Activated CD4-positive, alpha-beta memory T cell treated with anti-CD3 and anti-CD28 coated beads for 36 hours (primary cell): ENCODE measurements around the gene CACNB2. TPM values are rescaled to one million over a fixed set of nuclear protein-coding genes. Genes with fewer than 3 reads are reported as not detected.
"Not testable (repeated sequence)": the region's sequence is repeated elsewhere in the genome, so short reads cannot be mapped to it uniquely, and the experiment has no call there.

Source experiments
- CTCF ChIA-PET: fragments of 350-600 bp; sonication (Branson Sonifier 250); formaldehyde crosslinking; loops from one replicate; lab custom pipeline; 2021; ENCODE audit warnings: antibody characterized with exemption, inconsistent platforms; lab: Charles Lee
- POLR2A ChIA-PET: fragments of 350-600 bp; sonication (Branson Sonifier 250); formaldehyde crosslinking; loops from one replicate; lab custom pipeline; 2021; ENCODE audit warnings: antibody characterized with exemption; lab: Charles Lee
- DNase-seq: peaks from one replicate; pipeline ENCODE4 v3.0.0-alpha.2; 2020
- H3K27ac Mint-ChIP-seq: one replicate; pipeline ENCODE4 v1.8.0; 2021; ENCODE audit warnings: mixed read lengths
- H3K27me3 Mint-ChIP-seq: one replicate; pipeline ENCODE4 v1.8.0; 2021; ENCODE audit warnings: mixed read lengths
- H3K36me3 Mint-ChIP-seq: one replicate; pipeline ENCODE4 v1.8.0; 2021; ENCODE audit warnings: mixed read lengths
- H3K4me1 Mint-ChIP-seq: one replicate; pipeline ENCODE4 v1.8.0; 2021; ENCODE audit warnings: low read depth, mixed read lengths
- H3K4me3 Mint-ChIP-seq: one replicate; pipeline ENCODE4 v1.8.0; 2021; ENCODE audit warnings: mild to moderate bottlenecking, mixed read lengths
- H3K9me3 Mint-ChIP-seq: one replicate; pipeline ENCODE4 v1.8.0; 2021; ENCODE audit warnings: mixed read lengths
- intact Hi-C: fragments of 100-400 bp; cut with micrococcal nuclease; formaldehyde crosslinking; loops from one replicate; pipeline ENCODE4 v1.15.1; 2023
- total RNA-seq, 2 experiments: library from RNA; stranded (reverse); gene quantifications; one replicate each; pipeline ENCODE4 v1.2.3, GENCODE V29; 2021

Gene CACNB2
- total RNA-seq, 2 experiments from 2014 or later: not detected

DNA sequence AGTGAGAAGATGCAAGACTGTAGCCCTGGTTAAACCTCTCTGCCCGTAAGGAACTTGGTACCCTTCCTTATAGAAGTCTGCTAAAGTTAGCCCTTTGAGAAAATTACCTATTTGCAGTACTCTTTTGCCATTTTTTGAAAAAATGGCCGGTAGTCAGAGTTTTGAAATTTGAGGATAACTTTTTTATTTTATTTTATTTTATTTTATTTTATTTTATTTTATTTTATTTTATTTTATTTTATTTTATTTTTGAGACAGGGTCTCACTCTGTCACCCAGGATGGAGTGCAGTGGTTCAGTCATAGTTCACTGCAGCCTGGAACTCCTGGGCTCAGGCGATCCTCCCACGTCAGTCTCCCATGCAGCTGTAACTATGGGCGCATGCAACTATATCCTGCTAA lies 41.2 kb downstream of the CACNB2 start:
- H3K36me3 Mint-ChIP-seq, H3K4me3 Mint-ChIP-seq, H3K9me3 Mint-ChIP-seq, intact Hi-C loops, POLR2A ChIA-PET, H3K27me3 Mint-ChIP-seq, DNase-seq, H3K27ac Mint-ChIP-seq, H3K4me1 Mint-ChIP-seq, CTCF ChIA-PET: not testable (repeated sequence)

DNA sequence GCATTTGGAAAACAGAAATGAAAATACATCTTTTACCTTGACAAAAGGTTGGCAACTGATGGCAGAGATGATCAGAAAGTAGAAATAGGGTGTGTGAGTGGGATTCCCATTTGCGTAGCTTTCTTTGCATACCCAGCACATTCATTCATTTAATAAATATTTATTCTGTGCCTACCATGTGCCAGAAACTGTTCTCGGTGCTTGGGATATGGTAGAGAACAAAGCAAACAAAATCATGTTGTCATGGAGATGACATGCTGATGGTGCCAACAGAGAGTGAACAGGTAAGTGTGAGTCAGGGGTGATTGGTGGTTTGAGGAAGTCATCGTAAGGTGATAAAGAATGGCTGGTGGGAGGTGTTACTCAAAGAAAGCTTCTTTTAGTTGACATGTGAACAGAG lies 45.4 kb downstream of the CACNB2 start:
- H3K4me1 Mint-ChIP-seq: no peaks in the 10 kb centered on the region
- intact Hi-C loops: no loop called here
- H3K9me3 Mint-ChIP-seq: no peaks in the 10 kb centered on the region
- no peak overlapping the region for H3K4me3 Mint-ChIP-seq
- ChIA-PET POLR2A (no interaction called here), CTCF (no interaction called here)
- DNase-seq: no peak
- no peak overlapping the region for H3K27ac Mint-ChIP-seq
- peaks cover 2% of the 10 kb centered on the region for H3K27me3 Mint-ChIP-seq
- no peaks in the 10 kb centered on the region for H3K36me3 Mint-ChIP-seq

DNA sequence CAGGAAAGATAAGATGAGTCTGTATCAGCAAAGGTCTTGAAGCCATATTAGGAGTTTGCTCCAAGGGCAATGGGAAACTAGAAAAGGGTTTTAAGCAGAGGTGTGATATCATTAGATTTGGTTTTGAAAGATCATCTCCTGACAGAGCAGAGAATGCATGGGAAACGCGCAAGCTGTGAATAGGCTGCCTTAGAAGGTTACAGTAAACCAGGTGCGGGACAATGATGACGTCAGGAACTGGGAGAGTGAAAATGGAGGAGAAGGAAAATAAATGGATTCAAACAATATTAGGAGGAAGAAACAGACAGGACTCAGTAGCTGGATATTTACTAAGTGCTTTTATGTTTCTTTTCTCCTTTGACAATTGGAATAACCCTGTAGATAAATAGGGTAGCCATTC lies 50.6 kb downstream of the CACNB2 start:
- intact Hi-C loops: no loop called here
- POLR2A ChIA-PET: no interaction called here

DNA sequence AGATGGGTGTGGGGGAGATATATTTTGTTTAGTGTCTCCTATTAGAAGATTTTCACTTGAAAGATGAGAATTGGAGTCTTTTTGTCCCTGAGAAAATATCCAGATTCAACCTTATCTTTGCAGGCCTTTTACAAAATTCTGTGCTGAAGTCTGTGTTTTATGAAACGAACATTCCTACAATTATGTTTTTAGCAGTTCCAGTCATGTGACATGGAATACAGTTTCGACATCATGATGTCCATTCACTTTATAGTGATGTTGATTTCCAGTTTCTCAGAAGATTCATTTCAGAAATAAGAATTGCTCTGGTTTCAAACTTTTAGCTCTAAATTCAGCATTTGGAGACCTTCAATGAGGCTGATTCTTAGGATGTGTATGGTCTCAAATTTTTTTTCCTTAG lies 54.4 kb downstream of the CACNB2 start:
- ChIA-PET CTCF (interaction anchor here (0.5 kb wide), 1 partner anchor 418 kb away, joined by 3 read pairs; no protein-coding TSS in a partner anchor), POLR2A (no interaction called here)
- H3K4me3 Mint-ChIP-seq: no peak overlapping the region
- DNase-seq: no peak
- intact Hi-C loops: no loop called here
- no peaks in the 10 kb centered on the region for H3K9me3 Mint-ChIP-seq
- peaks cover 2% of the 10 kb centered on the region for H3K27me3 Mint-ChIP-seq
- H3K4me1 Mint-ChIP-seq: no peaks in the 10 kb centered on the region
- no peaks in the 10 kb centered on the region for H3K36me3 Mint-ChIP-seq
- no peak overlapping the region for H3K27ac Mint-ChIP-seq

More for the DNA sequence above, 50.6 kb downstream of the CACNB2 start:
- Mint-ChIP-seq H3K36me3 (no peaks in the 10 kb centered on the region), H3K27me3 (no peaks in the 10 kb centered on the region), H3K9me3 (no peaks in the 10 kb centered on the region), H3K27ac (no peak overlapping the region), H3K4me3 (no peak overlapping the region), H3K4me1 (no peaks in the 10 kb centered on the region)
- DNase-seq: no peak
- CTCF ChIA-PET: no interaction called here

DNA sequence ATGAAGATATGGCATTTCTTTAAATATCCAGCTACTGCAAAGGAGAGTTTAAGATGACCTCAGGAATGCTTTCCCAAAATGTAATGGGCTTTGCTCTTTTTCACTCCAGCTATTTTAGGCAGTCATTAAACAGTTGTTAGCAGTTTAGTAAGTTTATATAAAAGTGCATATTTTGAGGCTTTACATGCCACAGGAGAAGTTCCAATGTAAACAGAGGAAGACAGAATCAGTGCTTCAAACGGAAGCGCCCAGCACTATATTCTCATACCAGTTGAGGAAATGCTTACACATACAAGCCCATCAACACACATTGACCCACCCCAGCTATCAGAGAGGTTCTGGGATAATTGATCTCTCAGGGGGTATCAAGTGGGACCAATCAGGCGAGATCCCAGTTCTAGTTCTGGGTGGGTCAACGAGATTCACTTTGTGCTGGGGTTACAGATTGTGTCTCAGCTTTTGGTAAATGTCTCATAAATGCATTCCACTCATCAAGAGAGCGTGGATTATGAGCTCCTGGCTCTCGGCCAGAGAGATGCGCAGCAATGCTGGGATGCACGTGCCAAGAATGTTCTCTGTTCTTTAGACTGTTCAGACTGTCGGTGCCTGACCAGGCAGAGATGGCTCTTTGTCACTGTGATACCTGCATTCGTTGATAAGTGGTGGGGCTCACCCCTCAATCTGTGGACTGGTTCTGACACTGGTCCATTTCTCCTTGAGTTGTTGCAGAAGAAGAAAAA lies 55.0 kb downstream of the CACNB2 start:
- ChIA-PET POLR2A (no interaction called here), CTCF (interaction anchor here (0.5 kb wide), 1 partner anchor 418 kb away, joined by 3 read pairs; no protein-coding TSS in a partner anchor)
- no peaks in the 10 kb centered on the region for H3K9me3 Mint-ChIP-seq
- no peaks in the 10 kb centered on the region for H3K36me3 Mint-ChIP-seq
- H3K27me3 Mint-ChIP-seq: peaks cover 3% of the 10 kb centered on the region
- DNase-seq: no peak
- H3K4me1 Mint-ChIP-seq: no peaks in the 10 kb centered on the region
- no peak overlapping the region for H3K27ac Mint-ChIP-seq
- intact Hi-C loops: no loop called here
- no peak overlapping the region for H3K4me3 Mint-ChIP-seq

DNA sequence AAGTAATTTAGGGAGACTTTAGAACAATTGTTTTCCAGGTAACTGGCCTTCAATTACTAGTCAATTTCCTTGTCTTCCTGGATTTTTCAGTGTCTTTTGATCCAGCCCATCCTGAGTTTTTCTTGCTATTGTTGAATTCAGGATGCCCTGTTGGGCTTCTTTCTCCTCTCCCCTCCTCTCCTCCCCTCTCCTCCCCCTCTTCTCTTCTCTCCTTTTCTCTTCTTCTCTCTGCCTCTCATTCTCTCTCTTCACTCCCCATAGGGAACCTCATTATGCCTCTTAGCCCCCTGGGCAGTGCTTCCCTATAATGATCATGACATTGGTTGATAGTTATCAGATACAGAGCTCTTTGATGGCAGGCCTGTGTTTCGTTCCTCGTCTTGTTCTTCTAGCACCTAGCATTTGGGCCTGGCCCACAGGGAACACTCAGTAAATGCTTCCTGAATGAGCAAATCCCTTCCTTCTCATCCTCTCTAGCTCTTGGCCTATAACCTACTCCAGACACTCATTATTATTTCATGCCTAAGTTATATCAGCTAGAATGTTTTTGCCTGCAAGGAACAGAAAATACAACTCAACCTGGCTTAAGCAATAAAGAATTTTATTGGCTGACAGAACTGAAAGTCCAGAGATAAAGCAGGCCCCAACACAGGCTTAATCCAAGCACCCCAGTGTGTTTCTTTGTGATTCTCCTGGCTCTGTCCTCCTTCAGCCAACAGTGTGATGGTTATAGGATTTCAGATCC lies 56.8 kb downstream of the CACNB2 start:
- H3K4me3 Mint-ChIP-seq: no peak overlapping the region
- POLR2A ChIA-PET: no interaction called here
- CTCF ChIA-PET: no interaction called here
- intact Hi-C loops: no loop called here
- H3K27ac Mint-ChIP-seq: no peak overlapping the region
- no peaks in the 10 kb centered on the region for H3K4me1 Mint-ChIP-seq
- peaks cover 3% of the 10 kb centered on the region for H3K27me3 Mint-ChIP-seq
- no peaks in the 10 kb centered on the region for H3K9me3 Mint-ChIP-seq
- no peak for DNase-seq
- H3K36me3 Mint-ChIP-seq: no peaks in the 10 kb centered on the region

DNA sequence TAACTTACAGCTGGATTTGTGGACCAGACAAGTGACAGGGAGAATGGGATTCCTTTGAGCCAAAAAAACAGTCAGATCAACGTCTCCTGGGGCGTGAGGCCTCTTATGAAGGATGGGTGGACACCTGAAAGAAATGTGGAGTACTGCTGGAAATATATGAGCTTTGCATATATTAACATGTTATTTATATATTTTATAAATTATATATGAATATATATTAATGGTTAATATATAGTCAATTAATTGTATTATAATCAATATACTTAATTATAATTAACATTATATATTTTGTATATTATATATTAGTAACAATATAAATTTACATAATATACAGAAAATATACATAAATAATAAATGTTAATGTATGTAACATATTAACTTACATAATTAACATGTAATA lies 57.5 kb downstream of the CACNB2 start:
- no peak overlapping the region for H3K4me3 Mint-ChIP-seq
- peaks cover 3% of the 10 kb centered on the region for H3K27me3 Mint-ChIP-seq
- ChIA-PET POLR2A (no interaction called here), CTCF (no interaction called here)
- no peaks in the 10 kb centered on the region for H3K36me3 Mint-ChIP-seq
- no peak overlapping the region for H3K27ac Mint-ChIP-seq
- no peak for DNase-seq
- no peaks in the 10 kb centered on the region for H3K9me3 Mint-ChIP-seq
- intact Hi-C loops: no loop called here
- H3K4me1 Mint-ChIP-seq: no peaks in the 10 kb centered on the region

DNA sequence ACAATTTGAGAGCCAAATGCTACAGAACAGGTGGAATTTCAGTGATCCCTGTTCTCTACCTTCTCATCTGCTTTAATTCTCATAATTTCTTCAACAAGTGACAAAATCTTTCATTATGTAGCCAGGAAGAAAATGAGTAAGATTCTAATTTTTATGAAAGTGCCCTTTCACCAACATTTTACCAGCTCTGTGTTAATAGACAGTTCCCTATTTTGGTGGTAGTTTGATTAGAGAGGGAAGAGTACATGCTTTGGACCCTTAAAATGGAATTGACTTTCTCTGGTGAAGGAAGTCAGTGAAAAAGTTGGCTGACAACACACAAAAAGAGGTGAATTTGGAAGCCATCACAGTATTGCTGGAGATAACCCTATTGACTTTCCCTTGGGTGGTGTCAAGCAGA lies 61.7 kb downstream of the CACNB2 start:
- CTCF ChIA-PET: no interaction called here
- Mint-ChIP-seq H3K36me3 (no peaks in the 10 kb centered on the region), H3K9me3 (no peaks in the 10 kb centered on the region), H3K4me3 (no peak overlapping the region), H3K27me3 (peaks cover 3% of the 10 kb centered on the region), H3K27ac (no peak overlapping the region), H3K4me1 (peaks cover 9% of the 10 kb centered on the region)
- POLR2A ChIA-PET: no interaction called here
- DNase-seq: no peak
- intact Hi-C loops: no loop called here

DNA sequence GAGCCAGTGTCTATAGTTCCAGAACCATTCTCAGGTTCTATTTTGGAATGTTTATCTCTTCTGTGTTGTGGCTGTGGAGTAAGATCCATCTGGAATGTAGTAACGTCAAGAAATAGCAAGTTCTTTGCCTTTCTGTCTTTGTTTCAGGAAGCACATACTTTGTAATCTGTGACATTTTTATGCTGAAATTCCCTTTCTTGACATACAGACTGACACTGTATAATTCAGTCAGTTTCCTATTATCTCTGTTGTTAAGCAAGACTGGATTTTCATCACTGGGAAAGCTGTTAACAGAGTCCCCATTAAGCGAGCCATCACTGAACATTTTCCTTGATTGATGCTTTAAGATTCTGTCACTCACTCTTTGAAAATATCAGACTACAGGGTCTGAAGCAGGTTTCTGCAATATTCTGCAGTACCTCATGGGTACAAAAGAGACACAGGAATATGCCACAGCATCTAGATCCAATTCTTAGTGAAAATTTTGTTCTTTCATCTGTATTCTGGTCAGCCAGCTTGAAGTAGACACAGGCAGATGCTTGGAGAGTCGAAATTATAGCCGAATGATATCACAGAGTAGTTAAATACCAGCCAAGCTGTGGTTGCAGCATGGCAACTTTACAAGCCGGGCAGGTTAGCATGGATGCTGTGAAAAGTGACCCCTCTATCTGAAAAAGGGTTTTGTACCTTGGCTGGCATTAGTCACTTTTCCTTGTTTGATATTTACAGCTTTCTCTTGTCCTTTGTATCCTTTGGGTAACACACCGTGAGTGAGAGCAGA lies 62.6 kb downstream of the CACNB2 start:
- Mint-ChIP-seq H3K4me3 (no peak overlapping the region), H3K9me3 (no peaks in the 10 kb centered on the region), H3K27ac (no peak overlapping the region), H3K4me1 (peaks cover 9% of the 10 kb centered on the region), H3K27me3 (peaks cover 3% of the 10 kb centered on the region), H3K36me3 (no peaks in the 10 kb centered on the region)
- ChIA-PET CTCF (no interaction called here), POLR2A (no interaction called here)
- no peak for DNase-seq
- intact Hi-C loops: no loop called here

DNA sequence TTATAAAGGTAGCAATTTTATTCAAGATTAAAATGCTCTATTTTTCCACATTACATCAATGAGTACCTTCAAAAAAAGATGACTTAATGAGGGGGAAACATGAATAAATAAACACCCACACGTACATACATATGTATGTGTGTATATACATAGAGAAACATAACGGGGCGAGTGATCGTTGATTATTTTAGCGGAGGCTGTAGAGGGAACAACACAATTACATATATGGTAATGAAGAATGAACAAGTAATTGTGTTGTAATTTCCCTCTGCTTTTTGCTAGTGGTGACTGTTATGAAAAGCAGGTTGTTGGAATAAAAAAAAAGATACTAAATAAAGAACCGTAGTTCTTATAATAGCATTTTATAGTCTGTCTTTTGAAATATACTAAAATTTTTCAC lies 63.2 kb downstream of the CACNB2 start:
- Mint-ChIP-seq H3K36me3 (no peaks in the 10 kb centered on the region), H3K4me1 (peaks cover 9% of the 10 kb centered on the region), H3K27ac (no peak overlapping the region), H3K4me3 (no peak overlapping the region), H3K9me3 (no peaks in the 10 kb centered on the region), H3K27me3 (peaks cover 3% of the 10 kb centered on the region)
- POLR2A ChIA-PET: no interaction called here
- CTCF ChIA-PET: no interaction called here
- intact Hi-C loops: no loop called here
- no peak for DNase-seq

DNA sequence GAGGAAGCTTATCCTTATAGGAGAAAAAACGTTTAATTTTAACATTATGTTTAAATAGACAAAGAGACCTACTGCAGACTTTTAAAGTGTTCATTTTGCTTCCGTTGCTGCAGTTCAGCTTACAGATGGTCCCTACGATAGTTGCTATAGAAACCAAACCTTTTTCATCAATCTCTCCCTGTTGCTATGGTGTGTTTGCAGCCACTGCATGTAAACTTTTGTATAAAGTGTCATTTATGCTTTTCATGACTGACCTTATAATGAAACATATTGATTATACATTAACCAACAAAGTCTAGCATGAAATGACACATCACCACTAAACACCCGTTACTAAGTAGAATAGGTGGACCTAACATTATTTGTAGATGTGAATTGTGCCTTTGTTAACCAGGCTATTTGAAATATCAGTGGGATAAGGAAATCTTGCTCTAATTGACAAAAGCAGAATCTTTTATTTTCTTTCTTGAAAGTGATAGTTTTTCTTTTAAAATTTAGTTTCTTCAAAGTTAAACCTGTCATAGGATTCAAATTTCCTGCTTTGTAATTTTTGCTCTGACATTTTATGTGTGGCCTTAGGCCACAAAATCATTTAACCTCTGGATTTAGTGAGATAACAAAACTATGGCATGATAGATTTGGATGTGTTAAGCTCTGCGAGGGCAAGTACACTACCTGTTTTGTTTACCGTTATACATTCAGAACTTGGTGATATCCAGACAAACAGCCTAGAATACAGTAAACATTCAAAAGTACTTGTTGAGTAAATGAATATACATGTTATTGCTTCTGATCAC lies 64.0 kb downstream of the CACNB2 start:
- DNase-seq: no peak
- POLR2A ChIA-PET: no interaction called here

More for the DNA sequence above, 64.0 kb downstream of the CACNB2 start:
- no peak overlapping the region for H3K27ac Mint-ChIP-seq
- H3K4me1 Mint-ChIP-seq: peaks cover 9% of the 10 kb centered on the region
- no peaks in the 10 kb centered on the region for H3K9me3 Mint-ChIP-seq
- peaks cover 4% of the 10 kb centered on the region for H3K27me3 Mint-ChIP-seq
- intact Hi-C loops: no loop called here
- H3K36me3 Mint-ChIP-seq: no peaks in the 10 kb centered on the region
- CTCF ChIA-PET: no interaction called here
- H3K4me3 Mint-ChIP-seq: no peak overlapping the region
